ENCODE data around the gene UBE2J2. TPM values are rescaled to one million over a fixed set of nuclear protein-coding genes. Genes with fewer than 3 reads are reported as not detected.

The UBE2J2 gene
- polyA plus RNA-seq, 1 donor from 2014 or later = 74.3 TPM

- peaks cover 0 to 2% (median 0%) of the 10 kb centered on the region in 3 donors for H3K9me3 Mint-ChIP-seq
- H3K27ac Mint-ChIP-seq = peak overlapping the region in 1 of 3 donors; percentile 19
- no peaks in the 10 kb centered on the region for H3K36me3 Mint-ChIP-seq
- peaks cover 0 to 16% (median 15%) of the 10 kb centered on the region in 3 donors for H3K4me1 Mint-ChIP-seq
- H3K4me3 Mint-ChIP-seq = peak overlapping the region in 1 of 4 donors; percentile 70
- peaks cover 21% of the 10 kb centered on the region for H3K27me3 Mint-ChIP-seq
Observed at GRCh38 chr1:1210726-1211540, 62.7 kb downstream of the UBE2J2 start.

- no peaks in the 10 kb centered on the region for H3K36me3 Mint-ChIP-seq
- H3K27ac Mint-ChIP-seq = peak overlapping the region in 2 of 3 donors; percentile 5 to 83
- peaks cover 0 to 10% (median 7%) of the 10 kb centered on the region in 3 donors for H3K4me1 Mint-ChIP-seq
- peak overlapping the region; percentile 7 to 94 (median 76) for H3K4me3 Mint-ChIP-seq
- H3K9me3 Mint-ChIP-seq = peaks cover 0 to 2% (median 0%) of the 10 kb centered on the region in 3 donors
- peaks cover 21% of the 10 kb centered on the region for H3K27me3 Mint-ChIP-seq
Observed at GRCh38 chr1:1208713-1209433, 64.8 kb downstream of the UBE2J2 start.

GRCh38 chr1:1207571-1207892 lies 66.1 kb downstream of the UBE2J2 start:
- no peaks in the 10 kb centered on the region for H3K36me3 Mint-ChIP-seq
- peak overlapping the region in 3 of 4 donors; percentile 7 to 92 (median 85) for H3K4me3 Mint-ChIP-seq
- peaks cover 21% of the 10 kb centered on the region for H3K27me3 Mint-ChIP-seq
- H3K4me1 Mint-ChIP-seq = peaks cover 0 to 10% (median 7%) of the 10 kb centered on the region in 3 donors
- peaks cover 0 to 2% (median 0%) of the 10 kb centered on the region in 3 donors for H3K9me3 Mint-ChIP-seq
- H3K27ac Mint-ChIP-seq = peak overlapping the region in 2 of 3 donors; percentile 15 to 83

GRCh38 chr1:1206966-1207531 lies 66.6 kb downstream of the UBE2J2 start:
- Mint-ChIP-seq H3K36me3 (no peaks in the 10 kb centered on the region), H3K9me3 (peaks cover 0 to 2% (median 0%) of the 10 kb centered on the region in 3 donors), H3K27me3 (peaks cover 21% of the 10 kb centered on the region), H3K4me3 (peak overlapping the region; percentile 64 to 92 (median 82)), H3K27ac (peak overlapping the region in 2 of 3 donors; percentile 15 to 16), H3K4me1 (peaks cover 0 to 10% (median 7%) of the 10 kb centered on the region in 3 donors)

GRCh38 chr1:1206376-1206965 lies 67.2 kb downstream of the UBE2J2 start, which contains the start of gene TNFRSF18:
Gene TNFRSF18 (minus strand): TSS chr1:1206592. CDS start chr1:1206571, 21 bp downstream.
- Mint-ChIP-seq H3K27ac (peak within 1 kb of the TSS in 2 of 3 donors; percentile 15 to 16), H3K9me3 (peaks cover 0 to 2% (median 0%) of the 10 kb centered on the region in 3 donors)

GRCh38 chr1:1205769-1206375 lies 67.8 kb downstream of the UBE2J2 start:
- Mint-ChIP-seq H3K27ac (no peak overlapping the region), H3K27me3 (peaks cover 18% of the 10 kb centered on the region), H3K9me3 (peaks cover 0 to 2% (median 0%) of the 10 kb centered on the region in 3 donors)

More at GRCh38 chr1:1206376-1206965, 67.2 kb downstream of the UBE2J2 start, which contains the start of gene TNFRSF18:
- H3K27me3 Mint-ChIP-seq = peaks cover 21% of the 10 kb centered on the region
- H3K4me1 Mint-ChIP-seq = peaks cover 0 to 10% (median 7%) of the 10 kb centered on the region in 3 donors
- peak within 1 kb of the TSS; percentile 64 to 92 (median 82) for H3K4me3 Mint-ChIP-seq
- H3K36me3 Mint-ChIP-seq = no peaks in the 10 kb centered on the region

GRCh38 chr1:1204998-1205768 lies 68.5 kb downstream of the UBE2J2 start:
- Mint-ChIP-seq H3K27ac (peak overlapping the region in 1 of 3 donors; percentile 13), H3K4me3 (peak overlapping the region in 2 of 4 donors; percentile 4 to 12), H3K27me3 (peaks cover 14% of the 10 kb centered on the region), H3K36me3 (no peaks in the 10 kb centered on the region), H3K9me3 (peaks cover 0 to 2% (median 0%) of the 10 kb centered on the region in 3 donors), H3K4me1 (peaks cover 0 to 11% (median 7%) of the 10 kb centered on the region in 3 donors)

More at GRCh38 chr1:1205769-1206375, 67.8 kb downstream of the UBE2J2 start:
- peak overlapping the region in 3 of 4 donors; percentile 37 to 92 (median 73) for H3K4me3 Mint-ChIP-seq
- H3K36me3 Mint-ChIP-seq = no peaks in the 10 kb centered on the region
- peaks cover 0 to 10% (median 7%) of the 10 kb centered on the region in 3 donors for H3K4me1 Mint-ChIP-seq

GRCh38 chr1:1204425-1204920 lies 69.2 kb downstream of the UBE2J2 start:
- peak overlapping the region in 1 of 3 donors; percentile 13 for H3K27ac Mint-ChIP-seq
- peaks cover 7% of the 10 kb centered on the region for H3K27me3 Mint-ChIP-seq
- H3K36me3 Mint-ChIP-seq = no peaks in the 10 kb centered on the region
- peaks cover 0 to 11% (median 7%) of the 10 kb centered on the region in 3 donors for H3K4me1 Mint-ChIP-seq
- H3K9me3 Mint-ChIP-seq = peaks cover 0 to 2% (median 0%) of the 10 kb centered on the region in 3 donors
- peak overlapping the region in 1 of 4 donors; percentile 51 for H3K4me3 Mint-ChIP-seq

Other genes starting within 250 kb of the UBE2J2 start
- gene RNF223, start 199.5 kb downstream of the UBE2J2 start, polyA plus RNA-seq = not detected
- gene C1orf159, start 157.8 kb downstream of the UBE2J2 start, polyA plus RNA-seq = 7.9 TPM
- gene TTLL10, start 100.0 kb downstream of the UBE2J2 start, polyA plus RNA-seq = not detected
- gene TNFRSF18, start 67.3 kb downstream of the UBE2J2 start, polyA plus RNA-seq = 3.5 TPM
- not detected for gene TNFRSF4, start 59.7 kb downstream of the UBE2J2 start, polyA plus RNA-seq
- gene SDF4, start 41.9 kb downstream of the UBE2J2 start, polyA plus RNA-seq = 121 TPM
- 5.6 TPM for gene B3GALT6, start 41.6 kb downstream of the UBE2J2 start, polyA plus RNA-seq
- 0.88 TPM for gene C1QTNF12, start 27.1 kb downstream of the UBE2J2 start, polyA plus RNA-seq
- gene SCNN1D, start 6.6 kb upstream of the UBE2J2 start, polyA plus RNA-seq = not detected
- 10.5 TPM for gene ACAP3, start 34.1 kb upstream of the UBE2J2 start, polyA plus RNA-seq
- gene PUSL1, start 34.7 kb upstream of the UBE2J2 start, polyA plus RNA-seq = 21.0 TPM
- 65.8 TPM for gene INTS11, start 50.8 kb upstream of the UBE2J2 start, polyA plus RNA-seq
- gene CPTP, start 50.9 kb upstream of the UBE2J2 start, polyA plus RNA-seq = 31.7 TPM
- 5.5 TPM for gene TAS1R3, start 57.4 kb upstream of the UBE2J2 start, polyA plus RNA-seq
- gene DVL1, start 75.6 kb upstream of the UBE2J2 start, polyA plus RNA-seq = 1.0 TPM
- not detected for gene MXRA8, start 84.7 kb upstream of the UBE2J2 start, polyA plus RNA-seq
- 177 TPM for gene AURKAIP1, start 101.4 kb upstream of the UBE2J2 start, polyA plus RNA-seq
- gene CCNL2, start 125.5 kb upstream of the UBE2J2 start, polyA plus RNA-seq = 39.8 TPM
- gene MRPL20, start 133.4 kb upstream of the UBE2J2 start, polyA plus RNA-seq = 144 TPM
- gene ANKRD65, start 147.4 kb upstream of the UBE2J2 start, polyA plus RNA-seq = not detected
- not detected for gene VWA1, start 161.8 kb upstream of the UBE2J2 start, polyA plus RNA-seq
- 6.2 TPM for gene ATAD3C, start 175.8 kb upstream of the UBE2J2 start, polyA plus RNA-seq
- gene ATAD3B, start 197.9 kb upstream of the UBE2J2 start, polyA plus RNA-seq = 10.8 TPM
- 12.8 TPM for gene ATAD3A, start 238.3 kb upstream of the UBE2J2 start, polyA plus RNA-seq

All from IgD-negative memory B cell (primary cell).